ENCODE data around the gene NCOA3. TPM values are rescaled to one million over a fixed set of nuclear protein-coding genes. Genes with fewer than 3 reads are reported as not detected.

NCOA3 gene
- total and polyA plus RNA-seq, 12 donors: 2.6 to 35.6 (median 22.2) TPM

DNA sequence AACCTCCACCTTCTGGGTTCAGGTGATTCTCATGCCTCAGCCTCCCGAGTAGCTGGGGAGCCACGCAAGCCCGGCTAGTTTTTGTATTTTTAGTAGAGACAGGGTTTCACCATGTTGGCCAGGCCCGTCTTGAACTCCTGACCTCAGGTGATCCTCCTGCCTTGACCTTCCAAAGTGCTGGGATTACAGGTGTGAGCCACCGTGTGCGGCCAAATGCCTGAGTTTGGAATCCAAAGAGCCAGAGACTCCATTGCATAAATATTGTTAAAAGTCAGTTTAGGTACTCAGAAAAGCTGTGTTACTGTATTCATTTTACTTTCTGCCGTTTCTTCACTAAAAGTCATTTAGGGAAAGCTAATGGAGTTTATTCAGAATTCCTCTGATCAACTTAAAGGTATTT is 146.3 kb downstream of the NCOA3 start:
- WGBS, 4 donors: 91 to 100% (median 92%) methylated on average over 7 of the region's 7 CpGs
- no peaks in the 10 kb centered on the region for H3K27me3 ChIP-seq
- H3K27ac ChIP-seq: no peak overlapping the region
- H3K4me3 ChIP-seq: no peak overlapping the region
- H3K4me1 ChIP-seq (replicated peaks in 1 of 2): no peaks in the 10 kb centered on the region
- intact Hi-C loops (cut with DNase I): no loop called here
- no peak for DNase-seq
- TF ChIP-seq CTCF (IDR thresholded peaks at IDR 0.05) (no peak), POLR2A (IDR thresholded peaks at IDR 0.05) (no peak)
- peaks cover 0 to 64% of the 10 kb centered on the region in 2 donors for H3K36me3 ChIP-seq (replicated peaks in 1 of 2)
- no peaks in the 10 kb centered on the region for H3K9me3 ChIP-seq (replicated peaks in 1 of 3)

GRCh38 chr20:47648943-47649342 is 147.3 kb downstream of the NCOA3 start:
- TF ChIP-seq CTCF (IDR thresholded peaks at IDR 0.05) (no peak), POLR2A (IDR thresholded peaks at IDR 0.05) (no peak)
- Histone ChIP-seq H3K27me3 (no peaks in the 10 kb centered on the region), H3K4me1 (replicated peaks in 1 of 2) (no peaks in the 10 kb centered on the region), H3K9me3 (replicated peaks in 1 of 3) (no peaks in the 10 kb centered on the region), H3K27ac (no peak overlapping the region), H3K4me3 (no peak overlapping the region), H3K36me3 (replicated peaks in 1 of 2) (peaks cover 0 to 68% of the 10 kb centered on the region in 2 donors)
- DNase-seq: no peak
- intact Hi-C loops (cut with DNase I): no loop called here
- WGBS, 4 donors: 84 to 92% (median 86%) methylated on average over 6 of the region's 6 CpGs

- Histone ChIP-seq H3K27me3 (no peaks in the 10 kb centered on the region), H3K27ac (no peak overlapping the region), H3K36me3 (replicated peaks in 1 of 2) (peaks cover 0 to 63% of the 10 kb centered on the region in 2 donors), H3K9me3 (replicated peaks in 1 of 3) (no peaks in the 10 kb centered on the region), H3K4me3 (no peak overlapping the region), H3K4me1 (replicated peaks in 1 of 2) (no peaks in the 10 kb centered on the region)
- intact Hi-C loops (cut with DNase I): no loop called here
- no peak for DNase-seq
- no peak for TF ChIP-seq CTCF (IDR thresholded peaks at IDR 0.05)
- no peak for TF ChIP-seq POLR2A (IDR thresholded peaks at IDR 0.05)
- WGBS, 4 donors: 86 to 93% (median 89%) methylated on average over 3 of the region's 3 CpGs
Measured at GRCh38 chr20:47652301-47652700, 150.6 kb downstream of the NCOA3 start.

GRCh38 chr20:47652794-47653193 is 151.1 kb downstream of the NCOA3 start:
- intact Hi-C loops (cut with DNase I): no loop called here
- 92 to 97% (median 95%) methylated on average over 2 of the region's 2 CpGs for WGBS, 4 donors
- no peak for DNase-seq
- Histone ChIP-seq H3K27ac (no peak overlapping the region), H3K4me1 (replicated peaks in 1 of 2) (no peaks in the 10 kb centered on the region), H3K27me3 (no peaks in the 10 kb centered on the region), H3K4me3 (no peak overlapping the region), H3K36me3 (replicated peaks in 1 of 2) (peaks cover 0 to 61% of the 10 kb centered on the region in 2 donors), H3K9me3 (replicated peaks in 1 of 3) (no peaks in the 10 kb centered on the region)
- no peak for TF ChIP-seq POLR2A (IDR thresholded peaks at IDR 0.05)
- TF ChIP-seq CTCF (IDR thresholded peaks at IDR 0.05): no peak

Measured in adrenal gland (tissue), 12 donors.